ENCODE results near the gene GRIK4.

GRIK4 gene

DNA sequence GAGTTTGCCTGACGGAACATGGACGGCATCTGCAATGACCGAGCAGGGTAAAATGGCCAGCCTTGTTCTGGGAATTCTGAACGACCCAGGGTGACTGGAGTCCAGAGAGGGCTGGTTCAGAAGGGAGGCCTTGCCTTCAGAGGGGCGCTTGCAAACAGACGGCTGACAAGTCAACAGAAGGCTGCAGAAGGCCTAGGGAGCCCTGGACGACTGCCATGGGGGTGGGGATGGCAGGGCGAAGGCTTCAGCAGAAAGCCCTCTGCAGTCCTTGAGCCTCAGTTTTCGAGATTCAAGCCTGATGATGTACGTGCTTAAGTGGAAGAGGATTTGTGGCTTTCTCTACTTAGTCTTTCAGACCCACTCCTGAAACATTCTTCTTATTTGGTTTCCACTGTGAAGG lies 395.2 kb downstream of the GRIK4 start:
- no peaks in the 10 kb centered on the region for H4K20me1 ChIP-seq (ENCODE audit: insufficient read depth)
- H2AFZ ChIP-seq (ENCODE audit: low read depth) = no peak overlapping the region
- H3K9ac ChIP-seq = no peak overlapping the region
- no peak overlapping the region for H3K27ac ChIP-seq
- H3K4me2 ChIP-seq = no peak overlapping the region
- H3K4me3 ChIP-seq (IDR thresholded peaks at IDR 0.05; ENCODE audit: insufficient read depth, low read depth, low read length) = no peak overlapping the region
- no peaks in the 10 kb centered on the region for H3K36me3 ChIP-seq (ENCODE audit: insufficient read depth)
- TF ChIP-seq, protein P1, sequence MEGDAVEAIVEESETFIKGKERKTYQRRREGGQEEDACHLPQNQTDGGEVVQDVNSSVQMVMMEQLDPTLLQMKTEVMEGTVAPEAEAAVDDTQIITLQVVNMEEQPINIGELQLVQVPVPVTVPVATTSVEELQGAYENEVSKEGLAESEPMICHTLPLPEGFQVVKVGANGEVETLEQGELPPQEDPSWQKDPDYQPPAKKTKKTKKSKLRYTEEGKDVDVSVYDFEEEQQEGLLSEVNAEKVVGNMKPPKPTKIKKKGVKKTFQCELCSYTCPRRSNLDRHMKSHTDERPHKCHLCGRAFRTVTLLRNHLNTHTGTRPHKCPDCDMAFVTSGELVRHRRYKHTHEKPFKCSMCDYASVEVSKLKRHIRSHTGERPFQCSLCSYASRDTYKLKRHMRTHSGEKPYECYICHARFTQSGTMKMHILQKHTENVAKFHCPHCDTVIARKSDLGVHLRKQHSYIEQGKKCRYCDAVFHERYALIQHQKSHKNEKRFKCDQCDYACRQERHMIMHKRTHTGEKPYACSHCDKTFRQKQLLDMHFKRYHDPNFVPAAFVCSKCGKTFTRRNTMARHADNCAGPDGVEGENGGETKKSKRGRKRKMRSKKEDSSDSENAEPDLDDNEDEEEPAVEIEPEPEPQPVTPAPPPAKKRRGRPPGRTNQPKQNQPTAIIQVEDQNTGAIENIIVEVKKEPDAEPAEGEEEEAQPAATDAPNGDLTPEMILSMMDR (conservative IDR thresholded peaks at IDR 0.05; ENCODE audit: low read depth, low read length) = no peak
- H3K79me2 ChIP-seq (ENCODE audit: insufficient read depth, low read depth) = no peaks in the 10 kb centered on the region
- H3K4me1 ChIP-seq (ENCODE audit: low read depth, poor library complexity, severe bottlenecking) = no peaks in the 10 kb centered on the region
- no peaks in the 10 kb centered on the region for H3K27me3 ChIP-seq (ENCODE audit: insufficient read depth, low read depth)

DNA sequence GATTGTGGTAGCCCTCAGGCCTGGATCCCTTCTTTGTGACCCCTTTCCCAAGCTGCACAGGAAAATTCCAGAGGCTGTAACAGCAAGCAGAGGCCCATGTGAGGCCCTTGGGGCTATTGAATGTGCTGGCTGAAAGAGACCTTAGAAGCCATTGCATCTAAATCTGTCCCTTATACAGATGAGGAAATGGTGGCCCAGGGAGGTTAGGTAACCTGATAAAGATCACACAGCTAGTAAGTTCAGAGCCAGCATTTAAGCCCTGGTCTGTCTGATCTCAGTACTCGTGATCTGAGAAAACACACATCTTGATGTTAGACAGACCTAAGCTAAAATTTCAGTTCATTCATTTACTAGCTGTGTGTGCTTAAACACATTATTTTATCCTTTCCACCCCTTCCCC lies 396.4 kb downstream of the GRIK4 start:
- TF ChIP-seq, protein P1 (conservative IDR thresholded peaks at IDR 0.05; ENCODE audit: low read depth, low read length) = no peak
- Histone ChIP-seq H3K4me1 (ENCODE audit: low read depth, poor library complexity, severe bottlenecking) (no peaks in the 10 kb centered on the region), H3K79me2 (ENCODE audit: insufficient read depth, low read depth) (no peaks in the 10 kb centered on the region), H3K27me3 (ENCODE audit: insufficient read depth, low read depth) (no peaks in the 10 kb centered on the region), H3K4me2 (no peak overlapping the region), H3K36me3 (ENCODE audit: insufficient read depth) (no peaks in the 10 kb centered on the region), H3K4me3 (IDR thresholded peaks at IDR 0.05; ENCODE audit: insufficient read depth, low read depth, low read length) (no peak overlapping the region), H2AFZ (ENCODE audit: low read depth) (no peak overlapping the region), H3K9ac (no peak overlapping the region), H3K27ac (no peak overlapping the region), H4K20me1 (ENCODE audit: insufficient read depth) (no peaks in the 10 kb centered on the region)

DNA sequence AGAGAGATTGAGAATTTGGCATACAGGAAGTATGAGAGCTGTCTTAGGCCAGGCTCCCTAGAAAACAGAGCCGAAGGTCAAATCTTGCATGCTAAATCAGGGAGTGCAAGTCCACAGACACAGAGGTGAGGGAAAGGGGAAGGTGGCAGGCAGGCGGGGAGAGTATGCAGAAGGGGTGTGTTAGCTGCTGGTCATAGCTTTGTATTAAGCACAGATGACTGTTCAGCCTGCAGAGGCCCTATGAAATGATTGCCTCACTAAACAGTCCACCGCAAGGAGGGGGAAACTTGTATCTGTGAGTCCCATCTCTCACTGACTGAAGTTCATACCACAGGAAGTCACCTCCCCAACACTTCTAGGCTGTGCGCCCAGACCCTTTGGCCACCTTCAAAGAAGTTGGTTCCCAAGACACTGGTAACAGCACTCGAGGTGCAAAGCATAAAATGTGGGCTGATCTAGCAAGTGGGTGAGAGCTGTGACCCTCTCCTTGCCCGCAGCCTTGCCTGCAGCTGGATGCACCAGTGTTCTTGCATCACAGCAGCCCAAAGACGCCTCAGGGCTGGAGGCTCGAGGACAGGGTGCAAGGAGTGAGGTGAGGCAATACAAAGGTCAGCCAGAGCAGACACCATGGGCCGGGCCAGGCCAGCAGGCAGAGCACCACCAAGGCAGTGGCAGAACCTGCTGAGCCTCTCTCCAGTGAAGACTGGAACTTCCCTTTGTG lies 397.1 kb downstream of the GRIK4 start:
- Histone ChIP-seq H3K9ac (no peak overlapping the region), H3K4me3 (IDR thresholded peaks at IDR 0.05; ENCODE audit: insufficient read depth, low read depth, low read length) (no peak overlapping the region), H3K36me3 (ENCODE audit: insufficient read depth) (no peaks in the 10 kb centered on the region), H4K20me1 (ENCODE audit: insufficient read depth) (no peaks in the 10 kb centered on the region), H3K4me2 (no peak overlapping the region), H3K27me3 (ENCODE audit: insufficient read depth, low read depth) (no peaks in the 10 kb centered on the region), H3K79me2 (ENCODE audit: insufficient read depth, low read depth) (no peaks in the 10 kb centered on the region), H3K27ac (no peak overlapping the region), H2AFZ (ENCODE audit: low read depth) (no peak overlapping the region), H3K4me1 (ENCODE audit: low read depth, poor library complexity, severe bottlenecking) (no peaks in the 10 kb centered on the region)
- TF ChIP-seq, protein P1 (conservative IDR thresholded peaks at IDR 0.05; ENCODE audit: low read depth, low read length) = no peak

DNA sequence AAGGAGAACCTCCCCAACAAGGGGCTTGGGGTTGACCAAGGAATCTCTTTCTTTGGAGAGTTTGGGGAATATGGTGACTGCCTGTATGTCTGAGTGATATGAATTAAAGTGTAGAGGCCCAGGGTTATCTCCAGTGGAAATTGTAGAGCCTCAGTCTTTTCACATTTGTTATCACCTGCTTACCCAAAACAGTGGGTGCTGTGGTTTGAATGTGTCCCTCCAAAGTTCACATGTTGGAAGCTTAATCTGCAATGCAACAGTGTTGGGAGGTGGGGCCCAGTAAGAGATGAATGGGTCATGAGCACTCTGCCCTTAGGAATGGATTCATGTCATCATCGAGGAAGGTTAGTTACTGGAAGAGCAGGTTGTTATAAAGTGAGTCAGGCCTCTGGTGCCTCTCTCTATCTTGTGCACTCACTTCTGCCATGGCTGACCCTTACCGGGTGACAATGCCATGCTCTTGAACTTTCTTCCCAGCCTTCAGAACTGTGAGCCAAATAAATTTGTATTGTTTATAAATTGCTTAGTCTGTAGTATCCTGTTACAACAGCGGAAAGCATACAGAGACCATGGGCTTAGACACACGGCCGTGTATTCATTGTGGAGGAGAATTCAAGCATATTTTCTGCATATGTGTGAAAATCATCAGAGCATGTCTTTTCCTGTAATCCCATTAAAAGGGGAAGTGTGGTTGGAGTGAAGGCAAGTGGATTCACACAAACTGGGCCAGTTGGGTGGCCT lies 398.3 kb downstream of the GRIK4 start:
- Histone ChIP-seq H4K20me1 (ENCODE audit: insufficient read depth) (no peaks in the 10 kb centered on the region), H3K4me1 (ENCODE audit: low read depth, poor library complexity, severe bottlenecking) (no peaks in the 10 kb centered on the region), H3K27me3 (ENCODE audit: insufficient read depth, low read depth) (no peaks in the 10 kb centered on the region), H3K36me3 (ENCODE audit: insufficient read depth) (no peaks in the 10 kb centered on the region), H3K79me2 (ENCODE audit: insufficient read depth, low read depth) (no peaks in the 10 kb centered on the region), H3K9ac (no peak overlapping the region), H3K4me2 (no peak overlapping the region), H3K4me3 (IDR thresholded peaks at IDR 0.05; ENCODE audit: insufficient read depth, low read depth, low read length) (no peak overlapping the region), H2AFZ (ENCODE audit: low read depth) (no peak overlapping the region), H3K27ac (no peak overlapping the region)
- TF ChIP-seq, protein P1 (conservative IDR thresholded peaks at IDR 0.05; ENCODE audit: low read depth, low read length) = no peak
